HG03469 (cell line): Measurements from ENCODE around the gene OBSCN.

ENCODE experiments used
- ATAC-seq: cut with Tn5 transposase; IDR thresholded peaks from one replicate; pipeline ENCODE4 v1.9.1; 2021; ENCODE audit warnings: mild to moderate bottlenecking, moderate library complexity, moderate number of reproducible peaks; ENCODE audit not compliant: unreplicated experiment

The OBSCN gene

GRCh38 chr1:228286505-228287417, 78.9 kb downstream of the OBSCN start:
- ATAC-seq, result no peak

DNA sequence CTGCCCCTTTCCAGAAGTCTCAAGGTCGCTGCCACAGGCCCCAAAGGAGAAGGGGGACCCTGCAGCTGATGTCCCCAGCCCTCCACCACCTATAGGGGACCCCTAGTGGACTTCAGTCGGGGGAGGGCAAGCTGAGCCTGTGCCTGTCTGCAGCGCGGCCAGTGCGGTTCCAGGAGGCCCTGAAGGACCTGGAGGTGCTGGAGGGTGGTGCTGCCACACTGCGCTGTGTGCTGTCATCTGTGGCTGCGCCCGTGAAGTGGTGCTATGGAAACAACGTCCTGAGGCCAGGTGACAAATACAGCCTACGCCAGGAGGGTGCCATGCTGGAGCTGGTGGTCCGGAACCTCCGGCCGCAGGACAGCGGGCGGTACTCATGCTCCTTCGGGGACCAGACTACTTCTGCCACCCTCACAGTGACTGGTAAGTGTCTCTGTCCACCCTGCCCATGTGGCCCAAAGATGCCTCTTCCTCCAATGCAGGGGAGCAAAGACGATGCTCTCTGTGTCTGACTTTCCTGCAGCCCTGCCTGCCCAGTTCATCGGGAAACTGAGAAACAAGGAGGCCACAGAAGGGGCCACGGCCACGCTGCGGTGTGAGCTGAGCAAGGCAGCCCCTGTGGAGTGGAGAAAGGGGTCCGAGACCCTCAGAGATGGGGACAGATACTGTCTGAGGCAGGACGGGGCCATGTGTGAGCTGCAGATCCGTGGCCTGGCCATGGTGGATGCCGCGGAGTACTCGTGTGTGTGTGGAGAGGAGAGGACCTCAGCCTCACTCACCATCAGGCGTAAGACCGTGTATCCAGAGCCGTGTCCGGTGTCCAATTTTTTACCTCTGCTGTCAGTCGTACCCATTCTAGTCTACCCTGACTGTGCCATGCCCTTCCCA, 79.9 kb downstream of the OBSCN start:
- no peak for ATAC-seq

DNA sequence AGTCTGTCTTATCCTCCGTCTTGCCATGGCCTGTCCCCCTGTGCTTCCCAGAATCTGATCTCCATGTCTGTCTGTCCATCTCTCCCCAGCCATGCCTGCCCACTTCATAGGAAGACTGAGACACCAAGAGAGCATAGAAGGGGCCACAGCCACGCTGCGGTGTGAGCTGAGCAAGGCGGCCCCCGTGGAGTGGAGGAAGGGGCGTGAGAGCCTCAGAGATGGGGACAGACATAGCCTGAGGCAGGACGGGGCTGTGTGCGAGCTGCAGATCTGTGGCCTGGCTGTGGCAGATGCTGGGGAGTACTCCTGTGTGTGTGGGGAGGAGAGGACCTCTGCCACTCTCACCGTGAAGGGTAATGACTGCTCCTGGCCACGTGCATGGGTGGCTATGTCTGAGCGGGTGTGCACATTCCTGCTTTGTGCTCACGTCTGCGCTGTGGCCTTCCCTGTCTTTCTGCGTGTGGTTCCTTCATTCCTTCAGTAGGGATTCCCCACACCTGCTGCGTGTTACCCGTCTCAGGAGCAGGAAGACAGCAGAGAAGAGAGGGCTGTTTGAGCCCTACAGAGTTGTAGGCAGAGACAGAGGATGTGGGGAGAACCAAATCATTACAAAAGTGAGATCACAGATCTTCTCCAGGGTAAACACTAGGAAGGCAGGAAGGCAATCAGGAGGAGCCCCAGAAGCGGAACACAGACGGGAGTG, 80.8 kb downstream of the OBSCN start:
- no peak for ATAC-seq

DNA sequence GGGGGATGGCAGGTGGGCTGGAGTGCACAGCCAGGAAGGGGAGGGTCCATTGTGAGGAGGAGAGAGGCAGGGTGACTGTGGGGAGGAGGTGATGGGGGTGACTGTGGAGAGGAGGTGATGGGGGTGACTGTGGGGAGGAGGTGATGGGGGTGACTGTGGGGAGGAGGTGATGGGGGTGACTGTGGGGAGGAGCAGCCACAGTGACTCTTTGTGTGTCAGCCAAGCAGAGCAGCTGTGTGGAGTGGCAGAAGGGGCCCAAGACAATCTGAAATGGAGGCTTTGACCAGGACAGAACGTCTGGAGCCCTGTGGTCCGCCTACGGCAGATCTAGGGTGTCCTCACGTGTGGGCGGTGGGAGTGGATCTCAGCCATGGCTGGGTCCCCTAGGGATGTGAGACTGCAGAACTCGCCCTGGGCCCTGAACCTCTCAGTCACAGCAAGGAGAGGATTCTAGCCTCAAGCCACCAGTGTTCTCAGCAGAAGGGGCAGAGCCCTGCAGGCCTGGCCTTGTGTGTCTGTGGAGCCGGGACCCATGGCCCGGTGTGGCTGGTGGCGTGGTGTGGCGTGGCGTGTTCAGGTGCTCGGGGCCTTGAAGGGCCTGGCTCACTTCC, 81.5 kb downstream of the OBSCN start:
- no peak for ATAC-seq

DNA sequence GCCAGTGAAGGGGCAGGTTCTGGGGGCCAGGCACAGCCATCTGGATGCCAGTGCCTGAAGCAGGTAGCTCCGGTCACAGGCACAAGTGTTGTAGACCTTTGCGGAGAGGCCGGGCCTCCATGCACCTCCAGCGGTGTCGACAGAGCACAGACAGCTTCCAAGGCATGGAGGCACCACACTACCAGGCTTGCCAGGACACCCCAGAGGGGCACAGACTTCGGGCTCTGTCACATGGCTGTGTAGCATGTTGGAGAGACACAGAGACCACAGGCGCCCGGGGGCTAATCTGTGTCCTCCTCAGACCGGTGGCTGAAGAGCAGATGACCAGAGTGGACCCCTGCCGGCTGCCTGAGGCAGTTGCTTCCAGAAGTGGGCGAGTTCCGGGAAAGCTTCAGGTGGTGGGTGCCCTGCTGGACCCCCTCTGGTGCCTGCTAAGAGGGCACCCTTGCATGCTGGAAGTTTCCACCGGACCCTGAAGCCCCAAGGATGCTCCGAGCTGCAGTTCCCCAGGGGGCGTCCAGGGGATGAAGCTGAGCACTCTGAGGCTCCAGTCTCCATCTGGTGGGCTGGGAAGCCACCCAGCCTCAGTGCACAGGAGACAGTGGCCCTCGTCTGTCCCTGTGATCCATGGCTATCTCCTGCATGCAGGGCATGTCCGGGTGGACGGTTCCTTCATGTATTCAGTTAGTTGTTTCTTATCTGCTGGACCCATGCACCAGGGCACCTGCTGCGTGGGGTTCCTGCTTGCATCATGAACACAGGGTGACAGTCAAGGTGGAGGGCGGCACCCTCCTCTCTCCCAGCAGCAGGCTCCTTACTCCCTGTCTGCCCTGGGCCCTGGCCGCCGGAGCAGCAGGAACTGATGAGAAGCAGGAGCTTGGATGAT, 82.4 kb downstream of the OBSCN start:
- ATAC-seq, result no peak

GRCh38 chr1:228291906-228292608, 84.2 kb downstream of the OBSCN start:
- ATAC-seq, result no peak

- ATAC-seq, result no peak
These were observed 84.7 kb downstream of the OBSCN start for GRCh38 chr1:228292609-228292911.

DNA sequence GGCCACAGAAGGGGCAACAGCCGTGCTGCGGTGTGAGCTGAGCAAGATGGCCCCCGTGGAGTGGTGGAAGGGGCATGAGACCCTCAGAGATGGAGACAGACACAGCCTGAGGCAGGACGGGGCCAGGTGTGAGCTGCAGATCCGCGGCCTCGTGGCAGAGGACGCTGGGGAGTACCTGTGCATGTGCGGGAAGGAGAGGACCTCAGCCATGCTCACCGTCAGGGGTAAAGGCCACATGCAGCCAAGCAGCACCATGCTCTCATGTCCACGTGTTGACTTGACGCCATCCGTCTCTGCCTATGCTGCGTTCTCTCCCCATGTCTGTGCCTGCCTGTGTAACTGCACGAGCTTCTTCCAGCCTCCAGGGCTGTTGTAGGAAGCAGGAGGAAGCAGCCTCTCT, 85.5 kb downstream of the OBSCN start:
- no peak for ATAC-seq

GRCh38 chr1:228293816-228294500, 86.1 kb downstream of the OBSCN start:
- ATAC-seq, result no peak

- ATAC-seq, result no peak
These were observed 86.9 kb downstream of the OBSCN start for GRCh38 chr1:228294717-228295116.

DNA sequence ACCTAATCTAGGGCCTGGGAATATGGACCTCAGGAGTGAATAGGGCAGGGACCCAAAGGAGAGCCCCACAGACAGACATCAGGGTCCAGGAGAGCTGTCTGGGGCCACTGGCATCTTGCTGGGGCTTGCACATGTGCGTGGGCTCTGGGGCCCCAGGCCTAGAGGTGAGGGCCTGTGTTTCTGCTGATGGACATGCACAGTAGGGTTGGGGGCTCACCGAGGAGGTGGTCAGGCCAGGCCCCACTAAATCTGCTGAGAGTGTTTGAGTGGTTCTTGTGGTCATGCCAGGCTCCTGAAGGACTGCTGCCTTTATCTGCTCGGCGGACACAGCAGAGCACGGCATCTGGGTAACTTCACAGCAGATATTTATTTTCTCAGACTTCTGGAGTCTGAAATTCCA, 87.4 kb downstream of the OBSCN start:
- no peak for ATAC-seq

DNA sequence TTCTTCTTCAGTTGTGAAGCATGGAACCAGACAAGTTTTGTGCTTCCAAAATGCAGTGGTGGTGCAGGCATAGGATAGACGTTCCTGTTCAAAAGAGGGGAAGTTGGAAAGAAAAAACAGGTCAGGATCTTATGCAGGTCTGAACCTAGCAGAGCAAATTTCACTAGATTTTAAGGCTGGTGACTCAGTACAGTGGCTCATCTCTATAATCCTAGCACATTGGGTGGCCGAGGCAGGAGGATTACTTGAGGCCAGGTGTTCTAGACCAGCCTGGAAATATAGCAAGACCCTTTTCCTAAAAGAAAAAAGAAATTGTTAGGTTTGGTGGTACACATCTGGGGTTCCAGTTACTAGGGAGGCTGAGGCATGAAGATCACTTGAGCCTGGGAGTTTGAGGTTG, 88.1 kb downstream of the OBSCN start:
- no peak for ATAC-seq

- no peak for ATAC-seq
These were observed 89.4 kb downstream of the OBSCN start for GRCh38 chr1:228297242-228297641.

DNA sequence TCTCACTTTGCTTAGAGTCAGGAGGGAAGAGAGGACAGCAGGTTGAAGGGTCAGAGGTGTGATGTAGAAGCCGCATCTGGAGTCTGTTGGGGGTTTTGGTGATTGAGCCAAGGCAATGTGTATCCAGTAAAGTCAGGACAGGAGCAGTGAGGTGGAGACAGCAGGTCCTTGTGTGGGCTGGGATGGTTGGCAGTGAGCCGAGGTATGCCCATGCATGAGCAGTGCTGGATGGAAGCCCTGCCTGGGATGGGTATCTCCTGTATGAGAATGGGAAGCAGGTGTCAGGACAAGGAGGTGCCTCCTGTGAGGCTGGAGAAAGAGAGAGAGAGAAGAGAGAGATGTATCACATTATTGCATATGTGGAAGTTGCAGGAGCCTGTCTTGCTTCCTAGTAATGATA, 90.0 kb downstream of the OBSCN start:
- no peak for ATAC-seq

DNA sequence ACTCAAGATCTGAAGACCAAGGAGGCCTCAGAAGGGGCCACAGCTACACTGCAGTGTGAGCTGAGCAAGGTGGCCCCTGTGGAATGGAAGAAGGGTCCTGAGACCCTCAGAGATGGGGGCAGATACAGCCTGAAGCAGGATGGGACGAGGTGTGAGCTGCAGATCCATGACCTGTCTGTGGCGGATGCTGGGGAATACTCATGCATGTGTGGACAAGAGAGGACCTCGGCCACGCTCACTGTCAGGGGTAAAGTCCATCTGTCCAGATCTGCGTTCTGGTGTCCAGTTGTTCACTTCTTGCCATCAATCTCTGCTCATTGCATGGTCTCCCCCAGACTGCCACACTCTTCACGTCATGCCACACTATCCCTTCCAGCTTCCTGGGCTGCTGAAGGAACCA, 90.6 kb downstream of the OBSCN start:
- ATAC-seq, result no peak

GRCh38 chr1:228299211-228299610, 91.4 kb downstream of the OBSCN start:
- ATAC-seq, result no peak

- ATAC-seq, result no peak
These were observed 92.1 kb downstream of the OBSCN start for GRCh38 chr1:228299901-228300300.

GRCh38 chr1:228302086-228302485, 94.2 kb downstream of the OBSCN start:
- no peak for ATAC-seq

GRCh38 chr1:228303596-228303995, 95.8 kb downstream of the OBSCN start:
- no peak for ATAC-seq
